ENCODE measurements around the gene NCAPH2. TPM values are rescaled to one million over a fixed set of nuclear protein-coding genes. Genes with fewer than 3 reads are reported as not detected.

The NCAPH2 gene
- polyA plus RNA-seq, 1 experiment, result 10.4 TPM

GRCh38 chr22:50520826-50521453 lies 12.9 kb downstream of the NCAPH2 start:
- DNase-seq (ENCODE audit: low read depth, low spot score), result no peak
- Histone ChIP-seq H3K4me3 (ENCODE audit: low read depth, low read length) (no peak overlapping the region), H3K27me3 (ENCODE audit: control insufficient read depth, insufficient read depth, low read length) (no peaks in the 10 kb centered on the region), H3K27ac (ENCODE audit: low read depth, low read length) (no peak overlapping the region), H3K9me3 (ENCODE audit: control insufficient read depth, insufficient read depth, low read length) (no peaks in the 10 kb centered on the region; the same call in 1 of the 2 replicates)
- no peak for TF ChIP-seq CTCF (IDR thresholded peaks at IDR 0.05; ENCODE audit: low read depth, low read length)
- ChIA-PET CTCF (no interaction called here), POLR2A (no interaction called here)

- no peak overlapping the region for H3K27ac ChIP-seq (ENCODE audit: low read depth, low read length)
- no peak overlapping the region for H3K4me3 ChIP-seq (ENCODE audit: low read depth, low read length)
- no peaks in the 10 kb centered on the region; the same call in 1 of the 2 replicates for H3K9me3 ChIP-seq (ENCODE audit: control insufficient read depth, insufficient read depth, low read length)
- H3K27me3 ChIP-seq (ENCODE audit: control insufficient read depth, insufficient read depth, low read length), result no peaks in the 10 kb centered on the region
- no peak for TF ChIP-seq CTCF (IDR thresholded peaks at IDR 0.05; ENCODE audit: low read depth, low read length)
- ChIA-PET CTCF (no interaction called here), POLR2A (no interaction called here)
- no peak for DNase-seq (ENCODE audit: low read depth, low spot score)
These were observed 13.7 kb downstream of the NCAPH2 start for GRCh38 chr22:50521710-50522109.

- no peak for DNase-seq (ENCODE audit: low read depth, low spot score)
- H3K27ac ChIP-seq (ENCODE audit: low read depth, low read length), result no peak overlapping the region
- CTCF ChIA-PET, result no interaction called here
- no peaks in the 10 kb centered on the region for H3K27me3 ChIP-seq (ENCODE audit: control insufficient read depth, insufficient read depth, low read length)
- no peaks in the 10 kb centered on the region; the same call in 1 of the 2 replicates for H3K9me3 ChIP-seq (ENCODE audit: control insufficient read depth, insufficient read depth, low read length)
- H3K4me3 ChIP-seq (ENCODE audit: low read depth, low read length), result no peak overlapping the region
- POLR2A ChIA-PET, result no interaction called here
- TF ChIP-seq CTCF (IDR thresholded peaks at IDR 0.05; ENCODE audit: low read depth, low read length), result no peak
These were observed 14.3 kb downstream of the NCAPH2 start for GRCh38 chr22:50522208-50522805.

GRCh38 chr22:50522806-50523438 lies 14.9 kb downstream of the NCAPH2 start:
- POLR2A ChIA-PET, result no interaction called here

More at GRCh38 chr22:50522806-50523438, 14.9 kb downstream of the NCAPH2 start:
- Histone ChIP-seq H3K27me3 (ENCODE audit: control insufficient read depth, insufficient read depth, low read length) (no peaks in the 10 kb centered on the region), H3K4me3 (ENCODE audit: low read depth, low read length) (no peak overlapping the region), H3K27ac (ENCODE audit: low read depth, low read length) (no peak overlapping the region), H3K9me3 (ENCODE audit: control insufficient read depth, insufficient read depth, low read length) (no peaks in the 10 kb centered on the region; the same call in 1 of the 2 replicates)
- TF ChIP-seq CTCF (IDR thresholded peaks at IDR 0.05; ENCODE audit: low read depth, low read length), result no peak
- DNase-seq (ENCODE audit: low read depth, low spot score), result no peak
- CTCF ChIA-PET, result no interaction called here
